ENCODE results near the gene INO80.

INO80 gene

DNA sequence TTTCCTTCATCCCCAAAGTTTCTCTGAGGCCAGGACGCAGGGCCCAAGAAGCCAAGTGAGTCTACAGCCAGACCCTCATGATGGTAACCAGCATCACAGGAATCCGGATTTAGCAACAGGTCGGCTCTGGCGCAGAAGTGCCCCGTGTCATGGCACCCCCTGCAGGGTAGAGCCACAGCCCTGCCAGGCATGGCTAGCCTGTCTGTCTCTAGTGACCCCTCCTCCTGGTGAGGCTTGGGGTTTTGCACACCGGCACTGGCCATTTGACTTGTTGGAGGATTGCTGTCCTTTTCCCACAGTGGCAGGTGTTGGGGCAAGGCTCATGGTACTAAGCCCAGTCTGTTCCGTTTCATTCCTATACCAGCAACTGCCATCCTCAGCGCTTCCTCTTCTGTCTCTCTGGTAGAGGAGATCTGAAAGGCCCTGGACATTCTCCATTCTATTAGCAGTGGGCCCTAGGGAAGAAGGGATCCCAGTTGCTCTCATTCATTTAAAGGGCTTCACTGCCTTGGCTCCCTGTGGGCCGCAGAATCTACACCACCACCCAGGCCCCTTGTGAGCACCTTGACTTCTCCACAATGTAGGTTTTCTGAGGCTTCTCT lies 172.2 kb downstream of the INO80 start:
- DNase-seq, result no peak

GRCh38 chr15:40942878-40943277 lies 173.2 kb downstream of the INO80 start:
- DNase-seq, result no peak

DNA sequence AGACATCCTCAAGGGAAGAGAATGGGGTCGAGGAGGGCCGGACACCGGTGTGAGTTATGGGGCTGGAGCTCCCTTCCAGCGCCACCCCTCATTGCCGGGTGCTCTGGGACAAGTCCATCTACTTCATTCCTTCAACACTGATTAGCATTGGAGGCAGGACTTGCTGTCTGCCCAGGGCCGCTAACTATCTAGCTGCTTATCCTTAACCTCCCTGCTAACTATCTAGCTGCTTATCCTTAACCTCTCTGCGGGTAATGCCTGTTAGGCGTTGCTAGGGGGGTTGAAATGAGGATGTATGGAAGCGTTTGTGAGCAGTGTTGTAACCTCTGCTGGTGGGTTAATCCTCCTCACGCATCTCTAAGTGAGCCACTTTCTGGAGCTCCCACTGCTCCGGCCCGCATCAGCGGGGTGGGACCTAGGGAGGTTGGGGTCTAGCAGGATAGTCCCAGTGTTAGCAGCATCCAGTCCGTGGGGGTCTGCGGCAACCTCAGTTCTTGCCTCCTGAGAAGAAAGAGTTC lies 173.7 kb downstream of the INO80 start:
- DNase-seq, result no peak

- DNase-seq, result peak; percentile 75
Measured at GRCh38 chr15:40941528-40942336, 174.3 kb downstream of the INO80 start.

DNA sequence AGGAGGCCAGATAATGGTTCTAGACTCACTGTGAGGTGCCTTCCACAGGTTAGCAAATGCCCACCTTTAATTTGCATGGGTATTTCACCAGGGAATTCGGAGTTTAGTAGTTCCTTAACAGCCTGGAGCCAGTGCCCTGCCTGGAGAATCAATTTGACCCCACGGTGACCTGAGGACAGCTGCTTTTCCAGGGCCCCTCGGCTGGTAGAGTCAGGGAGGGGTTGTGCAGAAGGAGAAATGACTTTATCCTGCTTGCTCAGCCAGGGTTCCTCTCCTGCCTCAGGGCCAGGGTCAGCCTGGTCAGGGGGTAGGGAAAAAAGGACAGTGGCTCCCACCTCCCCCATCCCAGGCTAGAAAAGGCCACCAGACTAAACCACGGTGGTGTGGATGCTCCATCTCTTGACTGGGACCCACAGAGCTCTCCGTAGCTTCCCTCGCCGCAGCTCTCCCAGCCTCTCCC lies 175.0 kb downstream of the INO80 start:
- no peak for DNase-seq

- DNase-seq, result no peak
Measured at GRCh38 chr15:40940296-40940801, 175.7 kb downstream of the INO80 start.

- no peak for DNase-seq
Measured at GRCh38 chr15:40938536-40938870, 177.6 kb downstream of the INO80 start.

DNA sequence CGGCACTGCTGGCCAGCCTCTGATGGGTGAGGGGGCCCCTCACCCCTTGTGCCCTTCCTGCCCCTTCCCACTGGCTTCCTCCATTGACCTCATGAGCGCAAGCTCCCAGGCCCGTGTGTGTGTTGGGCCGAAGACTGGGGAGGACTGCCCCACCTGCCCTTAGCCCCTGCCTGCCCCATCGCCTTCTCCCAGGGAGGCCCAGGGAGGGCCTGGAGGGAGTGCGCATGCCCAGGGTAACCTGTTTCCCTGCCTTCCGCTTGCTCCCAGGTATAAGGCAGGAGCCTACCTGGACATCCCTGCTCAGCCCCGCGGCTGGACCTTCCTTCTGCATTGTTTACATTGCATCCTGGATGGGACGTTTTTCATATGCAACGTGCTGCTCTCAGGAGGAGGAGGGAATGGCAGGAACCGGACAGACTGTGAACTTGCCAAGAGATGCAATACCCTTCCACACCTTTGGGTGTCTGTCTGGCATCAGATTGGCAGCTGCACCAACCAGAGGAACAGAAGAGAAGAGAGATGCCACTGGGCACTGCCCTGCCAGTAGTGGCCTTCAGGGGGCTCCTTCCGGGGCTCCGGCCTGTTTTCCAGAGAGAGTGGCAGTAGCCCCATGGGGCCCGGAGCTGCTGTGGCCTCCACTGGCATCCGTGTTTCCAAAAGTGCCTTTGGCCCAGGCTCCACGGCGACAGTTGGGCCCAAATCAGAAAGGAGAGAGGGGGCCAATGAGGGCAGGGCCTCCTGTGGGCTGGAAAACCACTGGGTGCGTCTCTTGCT lies 178.1 kb downstream of the INO80 start:
- DNase-seq, result peak; percentile 52

DNA sequence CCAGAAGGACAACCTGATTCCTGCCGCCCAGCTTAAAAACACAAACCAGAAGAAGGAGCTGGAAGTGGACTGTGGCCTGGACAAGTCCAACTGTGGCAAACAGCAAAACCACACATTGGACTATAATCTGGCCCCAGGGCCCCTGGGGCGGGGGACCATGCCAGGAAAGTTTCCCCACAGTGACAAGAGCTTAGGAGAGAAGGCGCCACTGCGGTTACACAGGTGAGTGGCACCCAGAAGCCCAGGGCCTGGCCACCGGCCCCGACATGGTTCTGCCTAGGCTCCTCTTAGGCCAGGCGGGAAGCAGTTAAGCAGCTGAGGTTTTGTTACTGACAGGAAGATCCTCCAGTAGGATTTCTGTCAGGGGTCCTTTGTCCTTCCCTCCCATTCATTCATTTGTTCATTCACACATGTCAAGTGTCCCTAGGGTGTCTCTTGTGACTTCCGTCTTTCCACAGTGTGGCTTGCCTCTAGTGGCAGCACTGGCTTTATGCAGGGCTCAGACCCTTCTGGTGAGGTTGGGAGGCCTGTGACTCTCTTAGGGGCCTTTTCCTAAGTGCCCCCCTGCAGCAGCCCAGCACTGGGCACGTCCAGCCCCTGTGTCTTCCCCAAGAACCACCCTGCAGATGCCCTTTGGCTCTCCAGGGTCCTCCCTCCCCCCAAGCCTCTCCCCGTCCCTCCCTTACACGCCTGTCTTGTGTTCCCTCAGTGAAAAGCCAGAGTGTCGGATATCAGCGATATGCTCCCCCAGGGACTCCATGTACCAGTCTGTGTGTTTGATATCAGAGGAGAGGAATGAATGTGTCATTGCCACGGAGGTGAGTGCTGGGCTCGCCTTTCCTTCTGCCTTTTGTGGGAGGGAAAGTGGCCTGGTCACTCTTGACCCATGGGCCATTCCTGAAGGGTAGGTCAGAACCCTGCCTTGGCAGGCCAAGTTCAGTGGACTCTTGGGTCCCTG lies 179.1 kb downstream of the INO80 start:
- no peak for DNase-seq

GRCh38 chr15:40936234-40936708 lies 179.8 kb downstream of the INO80 start:
- no peak for DNase-seq

DNA sequence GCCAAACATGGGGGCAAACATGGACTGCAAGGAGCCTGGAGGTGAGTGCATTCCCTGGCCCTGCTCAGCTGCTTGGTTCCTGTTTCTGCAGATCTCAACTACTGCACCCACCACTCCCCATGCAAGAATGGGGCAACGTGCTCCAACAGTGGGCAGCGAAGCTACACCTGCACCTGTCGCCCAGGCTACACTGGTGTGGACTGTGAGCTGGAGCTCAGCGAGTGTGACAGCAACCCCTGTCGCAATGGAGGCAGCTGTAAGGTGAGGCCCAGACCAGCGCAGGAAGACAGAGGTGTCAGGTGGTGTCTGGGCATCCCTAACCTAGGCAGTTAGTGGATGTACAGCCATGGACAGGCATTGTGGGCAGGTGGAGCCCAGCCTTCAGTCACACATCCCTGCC lies 181.6 kb downstream of the INO80 start:
- no peak for DNase-seq

GRCh38 chr15:40933517-40933902 lies 182.6 kb downstream of the INO80 start:
- no peak for DNase-seq

DNA sequence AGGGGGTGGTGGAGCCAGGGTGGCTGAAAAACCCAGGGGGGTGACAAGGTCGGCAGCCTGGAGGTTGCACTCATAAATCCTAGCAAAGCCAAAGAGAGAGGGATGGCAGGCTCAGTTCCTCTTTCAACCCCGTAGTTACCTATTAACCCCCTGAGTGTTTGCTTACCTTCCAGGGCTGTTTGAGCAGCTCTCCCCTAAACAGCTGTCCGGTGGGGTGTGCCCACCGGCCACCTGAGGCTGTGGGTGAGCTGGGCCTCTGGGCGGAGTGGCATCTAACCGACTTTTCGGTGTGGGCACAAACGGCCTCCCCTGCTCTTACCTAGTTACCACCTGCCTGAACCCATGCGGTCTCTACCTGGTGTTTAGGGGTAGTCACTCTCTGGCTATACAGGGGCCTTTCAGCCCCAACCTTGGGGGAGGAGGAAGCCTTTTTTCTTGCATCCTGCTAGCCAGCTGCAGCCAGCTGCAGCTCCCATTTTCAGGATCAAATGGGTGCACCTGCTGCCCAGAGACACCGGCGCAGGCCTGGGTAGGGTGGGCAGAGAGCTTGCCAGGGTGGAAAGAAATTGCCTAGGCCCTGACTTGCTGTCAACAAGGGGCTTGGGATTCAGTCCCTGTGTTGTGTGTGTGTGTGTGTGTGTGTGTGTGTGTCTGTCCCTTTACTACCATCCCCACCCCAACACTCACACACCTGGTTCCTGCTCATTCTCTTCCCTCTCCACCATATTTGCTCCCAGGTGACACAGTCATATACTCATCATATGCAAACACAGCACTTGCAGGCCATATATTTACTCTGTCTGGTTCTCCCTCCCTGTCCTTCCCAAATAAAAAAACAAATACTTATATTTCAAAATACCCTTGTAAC lies 183.2 kb downstream of the INO80 start:
- no peak for DNase-seq

DNA sequence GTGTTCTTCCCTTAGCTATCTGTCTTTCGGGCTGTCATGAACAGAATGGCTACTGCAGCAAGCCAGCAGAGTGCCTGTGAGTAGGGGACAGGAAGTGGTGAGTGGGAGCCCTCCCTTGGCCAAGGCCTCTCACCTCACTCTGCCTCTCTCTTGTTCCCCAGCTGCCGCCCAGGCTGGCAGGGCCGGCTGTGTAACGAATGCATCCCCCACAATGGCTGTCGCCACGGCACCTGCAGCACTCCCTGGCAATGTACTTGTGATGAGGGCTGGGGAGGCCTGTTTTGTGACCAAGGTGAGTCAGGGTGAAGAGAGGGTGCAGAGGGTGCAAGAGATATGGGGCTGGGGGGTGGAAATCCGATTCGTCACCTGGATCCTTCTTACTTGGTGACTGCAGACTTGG lies 183.9 kb downstream of the INO80 start:
- DNase-seq, result peak; percentile 28

- peak; percentile 22 for DNase-seq
Measured at GRCh38 chr15:40931300-40932142, 184.6 kb downstream of the INO80 start.

DNA sequence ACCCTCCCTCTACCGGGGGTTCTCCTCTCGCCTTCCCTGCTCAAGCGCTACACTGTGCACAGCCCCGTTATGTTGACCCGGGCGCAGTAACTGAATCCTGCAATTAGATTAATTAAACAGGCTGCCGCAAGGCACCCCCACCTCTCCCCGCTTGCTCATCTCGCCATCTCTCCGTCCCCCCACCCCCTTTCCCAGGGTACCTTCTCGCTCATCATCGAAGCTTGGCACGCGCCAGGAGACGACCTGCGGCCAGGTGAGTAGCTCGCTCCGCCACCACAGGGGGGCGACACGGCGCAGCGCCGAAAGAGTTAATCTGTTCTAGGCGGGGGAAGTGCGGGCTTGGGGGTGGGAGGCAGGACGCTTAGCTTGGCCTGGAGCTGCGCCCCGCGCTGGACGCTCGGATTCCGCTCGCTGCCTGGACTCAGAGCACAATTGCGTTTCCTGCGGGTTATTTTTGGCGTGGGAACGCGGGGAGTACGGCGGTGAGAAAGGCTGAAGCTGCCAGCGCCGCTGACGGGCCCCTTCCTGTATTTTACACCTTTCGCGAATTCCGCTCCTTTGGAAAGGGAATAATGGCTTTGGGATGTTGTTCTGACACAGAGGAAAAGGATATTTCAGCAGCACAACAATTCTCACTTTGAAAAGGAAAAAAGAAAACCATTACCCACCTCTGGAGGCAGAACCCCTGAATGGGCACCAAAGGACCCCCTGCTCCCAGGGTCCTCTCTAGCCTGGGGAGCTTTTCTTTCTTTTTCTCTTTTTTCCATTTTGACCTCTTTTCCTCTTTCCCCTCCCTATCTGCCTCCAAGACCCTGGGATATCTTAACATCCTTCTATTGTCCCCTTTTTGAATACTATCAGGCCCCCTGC lies 185.4 kb downstream of the INO80 start:
- peak; percentile 80 for DNase-seq

- peak; percentile 49 for DNase-seq
Measured at GRCh38 chr15:40929660-40930429, 186.2 kb downstream of the INO80 start.

Measured in COR-L47 (cell line).